Astrocyte of the cerebellum (primary cell): Measurements from ENCODE around the gene AGAP1.

Experiments used
- DNase-seq: peaks from one replicate; pipeline ENCODE4 v3.0.0-alpha.2; 2011; ENCODE audit warnings: low read depth
- H3K4me3 ChIP-seq: 2 replicates; pipeline ENCODE4 v1.5.1; 2011; ENCODE audit warnings: mild to moderate bottlenecking, low read depth, low read length, moderate library complexity
- CTCF ChIP-seq: IDR thresholded peaks from 2 replicates; pipeline ENCODE4 v1.5.1; 2012; ENCODE audit warnings: low read length, low read depth, moderate library complexity, mild to moderate bottlenecking; ENCODE audit errors: missing control alignments
- in situ Hi-C: cut with HindIII; loops from 2 replicates; pipeline ENCODE4 v1.10.0; 2017; ENCODE audit warnings: low sequenced_read_pairs

The AGAP1 gene

DNA sequence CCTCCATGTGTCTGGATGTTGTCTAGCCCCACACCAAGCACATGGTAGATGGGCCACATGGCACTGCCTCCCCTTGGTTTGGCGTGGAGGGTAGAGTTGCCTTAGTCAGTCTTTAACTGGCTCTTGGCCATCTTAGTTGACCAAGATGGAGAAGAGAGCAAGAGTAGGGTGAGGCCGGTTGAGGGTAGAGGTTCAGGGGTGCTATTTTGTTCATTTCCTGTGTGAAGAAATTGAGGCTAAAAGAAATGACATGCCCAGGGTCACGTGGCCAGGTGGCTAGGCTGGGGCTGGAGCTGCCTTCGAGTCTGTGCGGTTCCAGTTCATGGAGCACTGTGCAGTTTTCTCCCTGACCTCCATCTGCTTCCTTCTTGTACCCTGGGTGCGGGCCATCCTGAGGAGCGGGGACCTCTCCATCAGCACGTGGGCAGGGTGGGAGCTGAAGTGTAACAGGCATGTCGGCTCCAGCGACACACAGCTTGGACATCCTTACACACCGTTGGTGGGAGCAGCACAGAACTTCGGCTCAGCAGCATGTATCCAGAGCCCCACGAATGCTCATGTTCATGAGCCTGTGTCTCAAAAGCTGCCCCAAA is 461.1 kb downstream of the AGAP1 start:
- no peak for DNase-seq
- no peak for TF ChIP-seq CTCF
- in situ Hi-C loops = no loop called here
- no peak overlapping the region for H3K4me3 ChIP-seq

- no peak overlapping the region for H3K4me3 ChIP-seq
- DNase-seq = no peak
- no peak for TF ChIP-seq CTCF
- in situ Hi-C loops = no loop called here
Measured at GRCh38 chr2:235955664-235956063, 461.8 kb downstream of the AGAP1 start.

DNA sequence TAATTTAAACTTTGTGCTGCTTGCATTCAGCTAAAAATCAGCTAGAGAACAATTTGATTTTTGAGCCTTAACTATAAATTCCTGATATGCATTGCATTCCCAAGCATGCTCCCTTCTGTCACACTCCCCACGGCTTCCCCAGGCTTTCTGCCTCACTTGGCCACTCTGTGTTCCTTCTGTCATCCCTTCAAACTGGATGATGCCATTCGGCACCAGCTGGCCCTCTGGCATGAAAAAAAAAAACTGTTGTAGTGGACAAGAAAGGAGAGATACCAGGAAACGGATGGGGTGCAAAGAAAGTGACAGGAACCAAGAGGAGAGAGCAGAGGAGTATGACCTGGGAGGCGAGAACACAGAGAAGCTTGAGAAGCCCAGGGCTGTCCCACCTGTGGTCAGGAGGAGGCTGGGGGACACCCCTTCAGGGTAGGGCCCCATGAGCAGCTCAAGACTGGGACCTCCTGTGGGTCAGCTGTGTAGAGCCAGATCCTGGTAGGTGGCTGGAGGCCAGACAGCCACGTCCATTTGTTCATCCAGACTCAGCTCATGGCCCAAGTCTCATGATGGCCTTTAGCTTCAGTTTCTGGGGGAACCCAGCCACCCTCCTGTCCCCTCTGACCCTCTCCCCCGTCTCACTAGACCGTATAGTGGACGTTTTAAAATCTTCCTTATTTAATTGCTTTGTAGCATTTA is 462.6 kb downstream of the AGAP1 start:
- H3K4me3 ChIP-seq = no peak overlapping the region
- in situ Hi-C loops = no loop called here
- TF ChIP-seq CTCF = no peak
- DNase-seq = no peak

DNA sequence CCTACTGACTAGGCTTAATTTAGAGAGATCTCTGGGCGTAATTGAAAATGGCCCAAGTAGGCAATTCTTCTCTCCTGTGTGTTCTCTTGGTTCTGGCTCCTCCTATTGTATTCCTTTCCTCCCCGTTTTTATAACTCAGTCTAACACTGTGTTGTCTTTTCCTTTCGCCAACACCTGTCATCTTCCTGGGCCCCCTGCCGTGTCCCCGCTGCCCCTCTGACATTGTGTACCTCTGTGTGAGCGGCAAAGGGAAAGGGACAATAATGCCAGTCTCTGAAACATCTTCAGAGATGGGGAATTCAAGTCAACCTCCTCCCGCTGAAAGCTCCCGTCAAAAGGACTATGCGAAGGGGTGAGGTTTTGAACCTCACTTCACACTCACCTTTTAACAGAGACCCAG is 463.4 kb downstream of the AGAP1 start:
- in situ Hi-C loops = no loop called here
- TF ChIP-seq CTCF = no peak
- H3K4me3 ChIP-seq = no peak overlapping the region
- DNase-seq = no peak

- in situ Hi-C loops = no loop called here
- no peak for DNase-seq
- no peak overlapping the region for H3K4me3 ChIP-seq
- TF ChIP-seq CTCF = no peak
Measured at GRCh38 chr2:235958221-235958930, 464.5 kb downstream of the AGAP1 start.

GRCh38 chr2:235958931-235959410 is 465.1 kb downstream of the AGAP1 start:
- TF ChIP-seq CTCF = no peak
- no peak for DNase-seq
- no peak overlapping the region for H3K4me3 ChIP-seq
- in situ Hi-C loops = no loop called here
